ENCODE data around the gene IGSF11.

The IGSF11 gene

DNA sequence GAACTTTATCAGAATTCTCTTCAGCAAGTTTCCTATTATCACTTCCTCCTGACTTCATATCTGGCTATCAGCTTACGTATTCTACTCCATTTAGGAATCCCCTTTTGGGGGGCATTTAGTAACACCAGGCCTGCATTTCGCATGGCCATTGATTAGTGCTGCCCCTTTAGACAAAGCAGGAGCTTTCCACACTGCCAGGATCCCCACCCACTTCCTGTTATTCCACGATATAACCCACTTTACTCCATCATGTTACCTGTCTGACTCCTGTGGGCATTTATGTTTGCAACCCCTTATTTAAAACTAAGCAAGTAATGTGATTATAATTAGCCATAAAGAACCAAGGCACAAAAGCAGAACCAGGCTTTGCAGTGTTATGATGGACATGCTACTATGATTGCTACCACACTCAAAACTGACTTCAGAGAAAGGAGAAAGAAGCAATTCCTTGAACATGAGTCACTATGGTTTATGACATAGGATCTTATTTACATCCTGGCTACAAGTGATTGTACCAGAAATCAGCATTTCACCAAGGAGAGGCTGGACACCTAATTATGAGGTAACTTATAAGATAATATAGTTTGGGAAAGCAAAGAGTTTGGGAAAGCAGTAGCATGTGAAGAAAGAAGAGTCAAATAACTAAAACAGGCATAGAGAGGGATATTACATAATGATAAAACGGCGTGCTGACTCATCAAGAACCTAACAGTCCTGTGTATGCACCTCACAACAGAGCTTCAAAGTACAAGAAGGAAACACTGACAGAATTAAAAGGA is 96.3 kb downstream of the IGSF11 start:
- H3K4me3 ChIP-seq: no peak overlapping the region
- TF ChIP-seq, protein P1, sequence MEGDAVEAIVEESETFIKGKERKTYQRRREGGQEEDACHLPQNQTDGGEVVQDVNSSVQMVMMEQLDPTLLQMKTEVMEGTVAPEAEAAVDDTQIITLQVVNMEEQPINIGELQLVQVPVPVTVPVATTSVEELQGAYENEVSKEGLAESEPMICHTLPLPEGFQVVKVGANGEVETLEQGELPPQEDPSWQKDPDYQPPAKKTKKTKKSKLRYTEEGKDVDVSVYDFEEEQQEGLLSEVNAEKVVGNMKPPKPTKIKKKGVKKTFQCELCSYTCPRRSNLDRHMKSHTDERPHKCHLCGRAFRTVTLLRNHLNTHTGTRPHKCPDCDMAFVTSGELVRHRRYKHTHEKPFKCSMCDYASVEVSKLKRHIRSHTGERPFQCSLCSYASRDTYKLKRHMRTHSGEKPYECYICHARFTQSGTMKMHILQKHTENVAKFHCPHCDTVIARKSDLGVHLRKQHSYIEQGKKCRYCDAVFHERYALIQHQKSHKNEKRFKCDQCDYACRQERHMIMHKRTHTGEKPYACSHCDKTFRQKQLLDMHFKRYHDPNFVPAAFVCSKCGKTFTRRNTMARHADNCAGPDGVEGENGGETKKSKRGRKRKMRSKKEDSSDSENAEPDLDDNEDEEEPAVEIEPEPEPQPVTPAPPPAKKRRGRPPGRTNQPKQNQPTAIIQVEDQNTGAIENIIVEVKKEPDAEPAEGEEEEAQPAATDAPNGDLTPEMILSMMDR (IDR thresholded peaks at IDR 0.05): no peak
- no peak overlapping the region for H3K27ac ChIP-seq
- no peak for DNase-seq (ENCODE audit: low spot score)

DNA sequence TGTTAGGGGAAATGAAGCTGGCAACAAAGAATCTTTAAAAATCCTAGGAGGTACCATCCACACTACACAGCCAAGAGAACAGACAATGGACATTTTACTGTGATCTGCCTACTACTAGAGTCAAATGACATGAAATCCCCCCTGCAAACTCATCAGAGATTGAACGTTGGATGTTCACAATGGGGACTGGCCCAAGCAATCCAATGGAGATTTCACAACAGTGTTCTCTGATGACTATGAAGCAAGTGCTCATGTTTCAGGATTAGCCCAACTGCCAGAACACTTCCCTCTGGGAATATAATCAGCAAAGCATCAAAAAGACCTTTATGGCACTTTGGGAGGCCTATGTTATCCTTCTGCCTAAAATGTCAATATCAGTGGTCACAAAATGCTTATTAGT is 97.8 kb downstream of the IGSF11 start:
- TF ChIP-seq, protein P1 (IDR thresholded peaks at IDR 0.05): no peak

DNA sequence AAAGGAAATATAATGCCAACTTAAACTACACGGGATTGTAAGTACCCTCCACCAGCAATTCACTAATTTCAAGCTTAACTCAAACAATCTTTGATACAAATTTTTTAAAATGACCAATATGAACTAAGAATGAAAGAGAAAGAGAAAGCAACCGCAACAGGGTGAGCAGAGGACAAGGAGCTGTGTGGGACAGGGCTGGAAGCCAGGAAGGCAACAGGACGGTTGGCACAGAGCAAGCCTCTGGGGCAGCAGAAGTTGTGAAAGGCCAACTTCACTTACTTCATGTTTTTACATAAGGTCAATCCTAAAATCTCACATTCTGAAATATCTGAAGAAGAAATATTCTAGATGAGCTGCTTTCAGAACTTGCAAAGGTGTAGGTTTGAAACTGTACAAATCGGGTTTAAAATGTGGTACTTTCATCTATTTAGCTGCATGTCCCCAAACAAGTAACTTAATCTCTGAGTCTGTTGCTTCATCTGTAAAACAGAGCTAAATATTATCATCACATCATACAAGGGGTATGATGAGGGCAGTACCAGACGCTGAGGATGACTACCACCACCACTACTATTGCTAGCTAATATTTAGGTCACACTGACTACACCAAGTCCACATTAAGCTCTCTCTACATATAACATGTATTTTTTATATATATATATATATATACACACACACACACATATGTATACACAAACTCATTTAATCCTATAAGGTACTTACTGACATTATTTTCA is 101.7 kb downstream of the IGSF11 start:
- no peak for DNase-seq (ENCODE audit: low spot score)
- H3K27ac ChIP-seq: no peak overlapping the region
- no peak overlapping the region for H3K4me3 ChIP-seq
- TF ChIP-seq, protein P1 (IDR thresholded peaks at IDR 0.05): no peak

More for the DNA sequence above, 97.8 kb downstream of the IGSF11 start:
- Histone ChIP-seq H3K27ac (no peak overlapping the region), H3K4me3 (no peak overlapping the region)
- no peak for DNase-seq (ENCODE audit: low spot score)

DNA sequence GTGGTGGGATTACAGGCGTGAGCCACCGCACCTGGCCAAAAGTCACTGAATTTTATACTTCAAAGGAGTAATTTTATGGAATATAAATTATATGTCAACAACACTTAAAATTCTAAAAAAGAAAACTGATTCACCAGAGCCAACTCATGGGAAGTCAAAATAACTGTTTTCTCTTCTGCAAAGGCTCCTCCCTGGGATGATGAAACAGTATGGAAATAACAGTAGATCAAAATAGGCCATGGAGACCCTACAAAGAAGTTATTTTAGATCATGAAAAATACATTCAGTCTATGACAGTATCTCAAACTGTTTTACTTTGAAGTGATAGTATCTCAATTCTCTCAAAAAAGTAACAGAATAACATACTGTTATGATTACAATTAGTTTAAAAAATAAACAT is 102.7 kb downstream of the IGSF11 start:
- H3K27ac ChIP-seq: no peak overlapping the region
- TF ChIP-seq, protein P1 (IDR thresholded peaks at IDR 0.05): no peak
- no peak for DNase-seq (ENCODE audit: low spot score)
- H3K4me3 ChIP-seq: no peak overlapping the region

DNA sequence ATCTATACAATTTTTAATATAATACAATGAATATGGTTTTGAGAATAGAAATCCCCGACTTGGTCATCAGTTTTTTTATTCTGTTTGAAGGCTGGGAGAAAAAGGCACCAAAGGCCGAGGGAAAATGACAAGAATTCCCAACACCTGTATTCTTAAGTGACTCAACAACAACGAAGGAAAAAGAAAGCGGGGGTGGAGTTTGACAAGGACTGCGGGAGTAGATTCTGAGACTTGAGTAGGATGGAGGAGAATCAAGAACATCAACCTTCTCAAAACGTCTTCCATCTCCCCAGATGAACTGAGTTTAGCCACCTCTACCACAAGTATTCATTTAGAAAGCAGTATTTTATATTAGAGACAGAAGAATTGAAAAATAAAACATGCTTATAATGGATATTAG is 107.2 kb downstream of the IGSF11 start:
- TF ChIP-seq, protein P1 (IDR thresholded peaks at IDR 0.05): no peak
- no peak for DNase-seq (ENCODE audit: low spot score)
- Histone ChIP-seq H3K27ac (no peak overlapping the region), H3K4me3 (no peak overlapping the region)

DNA sequence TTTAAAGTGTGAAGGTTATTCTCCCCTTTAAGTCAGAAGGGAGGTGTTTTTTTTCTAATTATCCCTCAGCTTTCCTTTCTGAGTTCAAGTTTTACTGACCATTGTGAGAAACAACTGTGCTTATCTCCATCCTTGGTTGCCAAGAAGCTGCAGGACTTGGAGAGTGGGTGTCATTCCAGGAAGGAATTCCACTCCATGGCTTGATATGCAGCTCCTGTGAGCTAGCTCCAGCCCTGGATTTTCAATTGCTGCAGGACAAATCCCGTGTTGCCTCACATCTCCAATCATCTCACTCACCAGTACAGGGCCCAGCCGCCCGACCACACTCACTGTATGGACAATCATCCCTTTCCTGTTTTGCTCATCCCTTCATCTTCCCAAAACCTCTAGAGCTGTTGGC is 122.5 kb downstream of the IGSF11 start:
- no peak for DNase-seq (ENCODE audit: low spot score)
- no peak overlapping the region for H3K4me3 ChIP-seq
- H3K27ac ChIP-seq: no peak overlapping the region
- TF ChIP-seq, protein P1 (IDR thresholded peaks at IDR 0.05): no peak

DNA sequence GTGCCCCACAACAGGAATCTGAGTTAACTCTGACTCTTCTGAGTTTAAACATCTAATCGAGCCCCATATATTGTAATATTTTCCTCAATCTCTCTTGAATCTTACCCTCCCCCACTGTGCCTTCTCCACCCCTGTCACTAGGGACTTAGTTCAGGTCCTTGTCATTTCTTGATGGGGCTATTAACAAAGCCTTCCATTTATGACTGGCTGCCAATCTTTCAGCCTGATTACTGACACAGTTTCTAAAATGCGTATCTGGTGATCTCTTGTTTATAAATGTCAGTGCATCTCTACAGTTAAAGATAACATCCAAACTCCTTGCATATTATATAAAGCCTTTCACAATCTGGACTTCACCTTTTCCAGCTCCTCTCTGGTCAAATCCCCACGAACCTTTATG is 124.3 kb downstream of the IGSF11 start:
- DNase-seq (ENCODE audit: low spot score): no peak
- H3K27ac ChIP-seq: no peak overlapping the region
- H3K4me3 ChIP-seq: no peak overlapping the region
- TF ChIP-seq, protein P1 (IDR thresholded peaks at IDR 0.05): no peak

Measured in coronary artery (tissue), 2 donors.